Measurements from ENCODE around the gene KIRREL3. TPM values are rescaled to one million over a fixed set of nuclear protein-coding genes. Genes with fewer than 3 reads are reported as not detected.

Gene KIRREL3
- total and polyA plus RNA-seq, 2 of the 8 experiments (the other 6 are each of a cell fraction or from before 2014, with no cell fraction given), result 0.29 to 0.32 TPM

GRCh38 chr11:126702165-126702720, 298.3 kb downstream of the KIRREL3 start:
- CTCF ChIA-PET (ENCODE audit: partially characterized antibody), result interaction anchor here (0.7 to 10.8 kb wide), 4 partner anchors 8 to 95 kb away, joined by 3 to 76 read pairs (median 4); no protein-coding TSS in a partner anchor
- no peak for FAIRE-seq
- H2AFZ ChIP-seq (ENCODE audit: low read length), result no peak overlapping the region
- TF ChIP-seq PHF8 (conservative IDR thresholded peaks at IDR 0.05; ENCODE audit: low read depth, low read length) (no peak), CHD1 (IDR thresholded peaks at IDR 0.05; ENCODE audit: low read depth, low read length) (no peak), SIX5 (IDR thresholded peaks at IDR 0.05; ENCODE audit: low read depth, low read length) (no peak), GABPA (IDR thresholded peaks at IDR 0.05; ENCODE audit: borderline replicate concordance, insufficient read depth, low read length) (no peak), RBBP5 (IDR thresholded peaks at IDR 0.05; ENCODE audit: borderline replicate concordance, low read depth, low read length) (no peak), POU5F1 (IDR thresholded peaks at IDR 0.05; ENCODE audit: low read depth, low read length) (no peak), CTCF (IDR thresholded peaks at IDR 0.05; ENCODE audit: control extremely low read depth in 1 of 3, insufficient read depth in 1 of 3, low read depth in 1 of 3, low read length in 3 of 3) (no peak), TBP (IDR thresholded peaks at IDR 0.05; ENCODE audit: low read depth, low read length) (no peak), BCL11A (IDR thresholded peaks at IDR 0.05; ENCODE audit: low read depth in 2 of 2, low read length in 2 of 2) (no peak), HDAC6 (IDR thresholded peaks at IDR 0.05; ENCODE audit: low read depth, low read length) (no peak), YY1 (IDR thresholded peaks at IDR 0.05; ENCODE audit: low read depth, low read length) (no peak), KDM5A (IDR thresholded peaks at IDR 0.05; ENCODE audit: low read length) (no peak)

More at GRCh38 chr11:126702165-126702720, 298.3 kb downstream of the KIRREL3 start:
- Histone ChIP-seq H3K4ac (replicated peaks; ENCODE audit: insufficient read length, low read depth, low read length) (no peak overlapping the region), H2BK15ac (ENCODE audit: low read length) (no peak overlapping the region), H3K79me1 (ENCODE audit: low read depth, low read length) (no peaks in the 10 kb centered on the region), H3K36me3 (ENCODE audit: control insufficient read depth in 2 of 4, insufficient read depth in 4 of 4, low read length in 3 of 4) (no peaks in the 10 kb centered on the region), H2BK20ac (ENCODE audit: low read length) (no peak overlapping the region), H2BK120ac (replicated peaks; ENCODE audit: low read depth, low read length) (no peak overlapping the region), H3K56ac (replicated peaks; ENCODE audit: insufficient read length, low read depth, low read length) (no peak overlapping the region), H3K79me2 (ENCODE audit: control insufficient read depth in 1 of 2, insufficient read depth in 2 of 2, low read length in 2 of 2) (no peaks in the 10 kb centered on the region), H3K9ac (replicated peaks in 1 of 4; ENCODE audit: extremely low read depth in 1 of 4, low read depth in 3 of 4, low read length in 3 of 4) (no peak overlapping the region), H4K8ac (ENCODE audit: extremely low read depth, insufficient read depth, low read length) (no peak overlapping the region), H4K5ac (ENCODE audit: insufficient read length, low read depth, low read length) (no peak overlapping the region), H3K18ac (ENCODE audit: extremely low read depth, low read length) (no peak overlapping the region), H3K4me3 (ENCODE audit: extremely low read depth in 1 of 4, insufficient read depth in 2 of 4, low read depth in 3 of 4, low read length in 4 of 4) (no peak overlapping the region), H3K23ac (ENCODE audit: insufficient read length) (no peak overlapping the region), H3K4me2 (ENCODE audit: insufficient read depth in 1 of 2, low read depth in 2 of 2, low read length in 2 of 2) (no peak overlapping the region), H2BK5ac (ENCODE audit: low read depth, low read length) (no peak overlapping the region), H3K14ac (ENCODE audit: insufficient read length) (no peak overlapping the region), H4K20me1 (replicated peaks in 1 of 2; ENCODE audit: control insufficient read depth in 1 of 2, insufficient read depth in 2 of 2, low read length in 2 of 2) (no peaks in the 10 kb centered on the region), H2BK12ac (ENCODE audit: low read depth, low read length) (peak overlapping the region; percentile 55; the same call in 1 of the 2 replicates), H2AK5ac (ENCODE audit: low read depth, low read length) (no peak overlapping the region), H3K27ac (ENCODE audit: low read depth, low read length) (no peak overlapping the region), H3K27me3 (replicated peaks in 1 of 4; ENCODE audit: control insufficient read depth in 3 of 4, extremely low read depth in 1 of 4, insufficient read depth in 3 of 4, low read length in 3 of 4) (no peaks in the 10 kb centered on the region; a peak in 1 of 7 replicates), H3K4me1 (replicated peaks in 1 of 4; ENCODE audit: control insufficient read depth in 3 of 4, insufficient read depth in 4 of 4, low read length in 3 of 4) (peaks cover 0 to 15% (median 2%) of the 10 kb centered on the region in 4 experiments; a peak in 4 of 7 replicates), H4K91ac (replicated peaks; ENCODE audit: insufficient read length, low read length) (no peak overlapping the region), H3K23me2 (ENCODE audit: low read depth, low read length) (no peaks in the 10 kb centered on the region), H3K9me3 (ENCODE audit: insufficient read depth in 2 of 2, low read depth in 1 of 2, low read length in 1 of 2) (no peaks in the 10 kb centered on the region)
- DNase-seq (ENCODE audit: low read depth in 1 of 2, low spot score in 2 of 2), result no peak
- POLR2A ChIA-PET (ENCODE audit: partially characterized antibody), result no interaction called here
- 88% methylated on average over 7 of the region's 7 CpGs; no CpG with 5 or more reads in 1 of the 2 experiments for WGBS, 2 experiments (ENCODE audit: extremely low coverage in 1 of 2, insufficient coverage in 1 of 2, insufficient read length in 1 of 2, insufficient replicate concordance in 2 of 2, low coverage in 1 of 2, low lambda C conversion rate in 2 of 2, missing lambda C conversion rate in 1 of 2)

All from H1 (cell line).